H1 (cell line): ENCODE data around the gene TMC4. TPM values are rescaled to one million over a fixed set of nuclear protein-coding genes. Genes with fewer than 3 reads are reported as not detected.

Experiments
- CTCF ChIA-PET: fragments of 300-600 bp; sonication (Branson Sonifier 250); formaldehyde crosslinking; loops from one replicate; lab custom pipeline; 2021; ENCODE audit not compliant: partially characterized antibody; lab: Charles Lee
- POLR2A ChIA-PET: fragments of 300-600 bp; sonication (Branson Sonifier 250); formaldehyde crosslinking; loops from one replicate; lab custom pipeline; 2021; ENCODE audit warnings: inconsistent platforms; ENCODE audit not compliant: partially characterized antibody; lab: Charles Lee
- DNase-seq, 2 experiments: peaks; one replicate each; pipeline versions ENCODE4 v3.0.0 to v3.0.0-alpha.2; 2010 to 2022; ENCODE audit warnings: low spot score in 2 of 2, low read depth in 1 of 2, mixed read lengths in 1 of 2
- FAIRE-seq: peaks from 2 replicates; lab custom pipeline; 2011; peaks lifted over from hg19 to GRCh38; lab: Jason Lieb, UNC
- H2AFZ ChIP-seq: 2 replicates; pipeline ENCODE4 v1.8.1; 2012; ENCODE audit warnings: low read length, inconsistent platforms
- H2AK5ac ChIP-seq: 2 replicates; pipeline ENCODE4 v1.6.1; 2013; ENCODE audit warnings: low read depth, low read length
- H2BK120ac ChIP-seq: replicated peaks from 2 replicates; pipeline ENCODE3; 2013; ENCODE audit warnings: low read depth, low read length, inconsistent platforms
- H2BK12ac ChIP-seq: 2 replicates; pipeline ENCODE4 v1.6.1; 2013; ENCODE audit warnings: low read depth, low read length
- H2BK15ac ChIP-seq: 2 replicates; pipeline ENCODE4 v1.6.1; 2013; ENCODE audit warnings: low read length
- H2BK20ac ChIP-seq: 2 replicates; pipeline ENCODE4 v1.6.1; 2013; ENCODE audit warnings: low read length
- H2BK5ac ChIP-seq: 2 replicates; pipeline ENCODE4 v1.6.1; 2013; ENCODE audit warnings: low read depth, low read length
- H3K14ac ChIP-seq: 2 replicates; pipeline ENCODE4 v1.6.1; 2013; ENCODE audit warnings: inconsistent platforms; ENCODE audit not compliant: insufficient read length
- H3K18ac ChIP-seq: 2 replicates; pipeline ENCODE4 v1.6.1; 2013; ENCODE audit warnings: low read length; ENCODE audit errors: extremely low read depth
- H3K23ac ChIP-seq: 2 replicates; pipeline ENCODE4 v1.6.1; 2013; ENCODE audit warnings: inconsistent platforms; ENCODE audit not compliant: insufficient read length
- H3K23me2 ChIP-seq: 2 replicates; pipeline ENCODE4 v1.6.1; 2013; ENCODE audit warnings: low read depth, low read length
- H3K27ac ChIP-seq: 2 replicates; pipeline ENCODE4 v1.6.1; 2011; ENCODE audit warnings: low read depth, low read length, inconsistent platforms
- H3K27me3 ChIP-seq, 4 experiments: replicated peaks in 1 of 4; 1 replicate in 1 of 4; 2 replicates in 3 of 4; pipeline versions ENCODE4 v1.6.1 to v1.8.1; 2011 to 2013; ENCODE audit warnings: low read length in 3 of 4, mild to moderate bottlenecking in 3 of 4, inconsistent platforms in 2 of 4, mixed read lengths in 2 of 4, moderate library complexity in 1 of 4; ENCODE audit not compliant: control insufficient read depth in 3 of 4, insufficient read depth in 3 of 4; ENCODE audit errors: extremely low read depth in 1 of 4
- H3K36me3 ChIP-seq, 4 experiments: 2 replicates each; pipeline versions ENCODE4 v1.6.1 to v1.8.1; 2011 to 2013; ENCODE audit warnings: mild to moderate bottlenecking in 4 of 4, low read length in 3 of 4, moderate library complexity in 2 of 4, control low read depth in 1 of 4, inconsistent platforms in 1 of 4; ENCODE audit not compliant: insufficient read depth in 4 of 4, control insufficient read depth in 2 of 4
- H3K4ac ChIP-seq: replicated peaks from 2 replicates; pipeline ENCODE3; 2013; ENCODE audit warnings: low read length, low read depth, mixed read lengths, inconsistent platforms; ENCODE audit not compliant: insufficient read length
- H3K4me1 ChIP-seq, 4 experiments: replicated peaks in 1 of 4; 1 replicate in 1 of 4; 2 replicates in 3 of 4; pipeline versions ENCODE4 v1.6.1 to v1.8.1; 2011 to 2013; ENCODE audit warnings: low read length in 3 of 4, inconsistent platforms in 2 of 4, mixed read lengths in 1 of 4; ENCODE audit not compliant: insufficient read depth in 4 of 4, control insufficient read depth in 3 of 4
- H3K4me2 ChIP-seq, 2 experiments: 2 replicates each; pipeline versions ENCODE4 v1.6.1 to v1.8.1; 2011 to 2013; ENCODE audit warnings: low read depth in 2 of 2, low read length in 2 of 2, control low read depth in 1 of 2, inconsistent platforms in 1 of 2, mild to moderate bottlenecking in 1 of 2; ENCODE audit not compliant: insufficient read depth in 1 of 2
- H3K4me3 ChIP-seq, 4 experiments: fragments of 200-600, 300-600 bp in 1 of 4; sonication (generic), shearing (Covaris generic), sonication (Bioruptor Twin) in 1 of 4; 2 replicates each; pipeline versions ENCODE4 v1.5.1 to v1.8.1; 2011 to 2016; ENCODE audit warnings: low read length in 4 of 4, low read depth in 3 of 4, control low read depth in 2 of 4, inconsistent platforms in 2 of 4, mild to moderate bottlenecking in 2 of 4, mixed read lengths in 1 of 4, moderate library complexity in 1 of 4; ENCODE audit not compliant: insufficient read depth in 2 of 4; ENCODE audit errors: extremely low read depth in 1 of 4
- H3K56ac ChIP-seq: replicated peaks from 2 replicates; pipeline ENCODE3; 2013; ENCODE audit warnings: low read depth, mild to moderate bottlenecking, mixed read lengths, low read length, inconsistent platforms; ENCODE audit not compliant: insufficient read length
- H3K79me1 ChIP-seq: 2 replicates; pipeline ENCODE4 v1.6.1; 2013; ENCODE audit warnings: low read depth, low read length, control low read depth
- H3K79me2 ChIP-seq, 2 experiments: 2 replicates each; pipeline versions ENCODE4 v1.6.1 to v1.8.1; 2012 to 2013; ENCODE audit warnings: low read length in 2 of 2, mild to moderate bottlenecking in 2 of 2, inconsistent platforms in 1 of 2; ENCODE audit not compliant: insufficient read depth in 2 of 2, control insufficient read depth in 1 of 2
- H3K9ac ChIP-seq, 4 experiments: replicated peaks in 1 of 4; 1 replicate in 1 of 4; 2 replicates in 3 of 4; pipeline versions ENCODE4 v1.6.1 to v1.8.1; 2011 to 2013; ENCODE audit warnings: low read depth in 3 of 4, low read length in 3 of 4, control low read depth in 2 of 4, mild to moderate bottlenecking in 2 of 4, moderate library complexity in 2 of 4, inconsistent platforms in 1 of 4; ENCODE audit errors: extremely low read depth in 1 of 4
- H3K9me3 ChIP-seq, 2 experiments: 2 replicates each; pipeline versions ENCODE4 v1.6.1 to v1.8.1; 2012 to 2013; ENCODE audit warnings: mild to moderate bottlenecking in 2 of 2, moderate library complexity in 2 of 2, control low read depth in 1 of 2, inconsistent platforms in 1 of 2, low read depth in 1 of 2, low read length in 1 of 2, mixed read lengths in 1 of 2; ENCODE audit not compliant: insufficient read depth in 2 of 2
- H4K20me1 ChIP-seq, 2 experiments: replicated peaks in 1 of 2; 2 replicates each; pipeline versions ENCODE3 to v1.8.1; 2011 to 2013; ENCODE audit warnings: inconsistent platforms in 2 of 2, low read length in 2 of 2, mild to moderate bottlenecking in 1 of 2; ENCODE audit not compliant: insufficient read depth in 2 of 2, control insufficient read depth in 1 of 2
- H4K5ac ChIP-seq: 2 replicates; pipeline ENCODE4 v1.6.1; 2013; ENCODE audit warnings: low read length, low read depth, mixed read lengths, inconsistent platforms; ENCODE audit not compliant: insufficient read length
- H4K8ac ChIP-seq: 2 replicates; pipeline ENCODE4 v1.8.0; 2013; ENCODE audit warnings: mild to moderate bottlenecking, moderate library complexity, low read length, inconsistent platforms; ENCODE audit not compliant: insufficient read depth; ENCODE audit errors: extremely low read depth
- H4K91ac ChIP-seq: replicated peaks from 2 replicates; pipeline ENCODE3; 2013; ENCODE audit warnings: low read length, mixed read lengths, inconsistent platforms; ENCODE audit not compliant: insufficient read length
- ASH2L ChIP-seq: fragments of 200-600, 300-600 bp; sonication (generic); IDR thresholded peaks from one replicate; pipeline ENCODE4 v1.7.1; 2017; ENCODE audit warnings: low read length
- BCL11A ChIP-seq, 2 experiments: IDR thresholded peaks; one replicate each; pipeline ENCODE4 v1.6.1; 2011; ENCODE audit warnings: low read depth in 2 of 2, low read length in 2 of 2, mild to moderate bottlenecking in 2 of 2
- CBX8 ChIP-seq: fragments of 300-800, 300-1000 bp; sonication (generic); IDR thresholded peaks from 2 replicates; pipeline ENCODE4 v1.7.1; 2016; ENCODE audit warnings: low read depth, low read length, borderline replicate concordance
- CHD1 ChIP-seq: IDR thresholded peaks from 2 replicates; pipeline ENCODE4 v1.6.1; 2012; ENCODE audit warnings: low read depth, low read length, improper control_type of control experiment
- EP300 ChIP-seq, 2 experiments: IDR thresholded peaks; 1 replicate in 1 of 2; 2 replicates in 1 of 2; pipeline ENCODE4 v1.6.1; 2011 to 2012; ENCODE audit warnings: low read depth in 2 of 2, low read length in 2 of 2, mild to moderate bottlenecking in 2 of 2, borderline replicate concordance in 1 of 2, inconsistent platforms in 1 of 2, moderate library complexity in 1 of 2
- GABPA ChIP-seq: IDR thresholded peaks from 2 replicates; pipeline ENCODE4 v1.6.1; 2011; ENCODE audit warnings: mild to moderate bottlenecking, low read length, moderate library complexity, borderline replicate concordance; ENCODE audit not compliant: insufficient read depth
- KDM1A ChIP-seq: fragments of 200-600, 300-600 bp; sonication (generic); IDR thresholded peaks from 2 replicates; pipeline ENCODE4 v1.7.1; 2016; ENCODE audit warnings: mild to moderate bottlenecking, low read length, borderline replicate concordance
- NANOG ChIP-seq: IDR thresholded peaks from 2 replicates; pipeline ENCODE4 v1.6.1; 2011; ENCODE audit warnings: low read length, low read depth, mild to moderate bottlenecking, inconsistent platforms; ENCODE audit not compliant: insufficient read depth, poor library complexity, severe bottlenecking
- POLR2A ChIP-seq, 2 experiments: IDR thresholded peaks; 1 replicate in 1 of 2; 2 replicates in 1 of 2; pipeline ENCODE4 v1.6.1; 2011; ENCODE audit warnings: low read depth in 2 of 2, low read length in 2 of 2, mild to moderate bottlenecking in 2 of 2; ENCODE audit errors: control extremely low read depth in 1 of 2
- POU5F1 ChIP-seq: IDR thresholded peaks from 2 replicates; pipeline ENCODE4 v1.6.1; 2011; ENCODE audit warnings: low read depth, mild to moderate bottlenecking, low read length, moderate library complexity
- RBBP5 ChIP-seq: IDR thresholded peaks from 2 replicates; pipeline ENCODE4 v1.7.1; 2012; ENCODE audit warnings: low read depth, mild to moderate bottlenecking, inconsistent platforms, low read length, moderate library complexity, borderline replicate concordance
- TAF1 ChIP-seq: IDR thresholded peaks from 2 replicates; pipeline ENCODE4 v1.6.1; 2011; ENCODE audit warnings: mild to moderate bottlenecking, low read depth, low read length
- YY1 ChIP-seq: IDR thresholded peaks from 2 replicates; pipeline ENCODE4 v1.6.1; 2011; ENCODE audit warnings: low read depth, mild to moderate bottlenecking, low read length
- WGBS, 2 experiments: shearing (Covaris generic) in 1 of 2; methylation state at CpG; one replicate each; pipeline versions ENCODE4 v1.1.6 to v1.1.7; 2013 to 2015; ENCODE audit warnings: low lambda C conversion rate in 2 of 2, mixed read lengths in 2 of 2, inconsistent platforms in 1 of 2, low coverage in 1 of 2, missing lambda C conversion rate in 1 of 2; ENCODE audit not compliant: insufficient replicate concordance in 2 of 2, insufficient coverage in 1 of 2, insufficient read length in 1 of 2; ENCODE audit errors: extremely low coverage in 1 of 2, missing lambda C conversion rate in 1 of 2; 5-methylcytosine and 5-hydroxymethylcytosine counted together
- polyA plus RNA-seq, 7 experiments: library from polyadenylated mRNA; depleted of rRNA in 3 of 7; stranded (reverse) in 5 of 7; unstranded in 2 of 7; fragments of >200 nt in 5 of 7; fragments of 200-250 nt in 2 of 7; gene quantifications; 1 replicate in 5 of 7; 2 replicates in 1 of 7; 4 replicates in 1 of 7; pipeline versions ENCODE4 v1.2.1 to v1.2.3, GENCODE V29; 2011 to 2013; ENCODE audit warnings: missing spikeins in 2 of 7, mixed read lengths in 2 of 7
- total RNA-seq: library from RNA; stranded (reverse); fragmentation: NEBNext Ultra II Directional; extraction: Animal tissue kit (Norgen Biotek cat#: 25700); gene quantifications from 2 replicates; pipeline ENCODE4 v1.2.1, GENCODE V29; 2021

TMC4 gene
- total and polyA plus RNA-seq, 2 of the 8 experiments (the other 6 are each of a cell fraction or from before 2014, with no cell fraction given): 5.5 to 6.3 TPM

GRCh38 chr19:54152267-54152666 lies 20.7 kb downstream of the TMC4 start:
- no peak overlapping the region for H3K27ac ChIP-seq
- H4K91ac ChIP-seq: no peak overlapping the region
- no peak overlapping the region for H2BK20ac ChIP-seq
- ChIA-PET POLR2A (interaction anchor here (0.5 to 14.8 kb wide), 8 partner anchors 12 to 193 kb away, joined by 3 to 348 read pairs (median 4); partner anchors contain the start of genes CNOT3 and TSEN34), CTCF (no interaction called here)
- peaks cover 11 to 23% of the 10 kb centered on the region in 2 experiments for H4K20me1 ChIP-seq
- H3K23ac ChIP-seq: no peak overlapping the region
- H3K4me2 ChIP-seq: no peak overlapping the region
- H4K8ac ChIP-seq: no peak overlapping the region
- no peak overlapping the region for H3K4ac ChIP-seq
- no peak overlapping the region for H2BK12ac ChIP-seq
- no peak overlapping the region for H3K9ac ChIP-seq
- H3K4me3 ChIP-seq: no peak overlapping the region
- no peak overlapping the region for H2AFZ ChIP-seq
- no peaks in the 10 kb centered on the region for H3K79me2 ChIP-seq
- no peak overlapping the region for H2BK5ac ChIP-seq
- H3K27me3 ChIP-seq: no peaks in the 10 kb centered on the region
- TF ChIP-seq CBX8: no peak
- TF ChIP-seq POU5F1: no peak
- TF ChIP-seq BCL11A (IDR thresholded peaks at IDR 0.05; ENCODE audit: low read depth in 2 of 2, low read length in 2 of 2): no peak
- no peak for TF ChIP-seq POLR2A (IDR thresholded peaks at IDR 0.05; ENCODE audit: control extremely low read depth in 1 of 2, low read depth in 2 of 2, low read length in 2 of 2)
- no peak for TF ChIP-seq RBBP5
- TF ChIP-seq KDM1A: no peak
- no peak for TF ChIP-seq ASH2L
- no peak for TF ChIP-seq EP300 (IDR thresholded peaks at IDR 0.05; ENCODE audit: borderline replicate concordance in 1 of 2, low read depth in 2 of 2, low read length in 2 of 2)
- TF ChIP-seq CHD1: no peak
- TF ChIP-seq TAF1: no peak
- no peak for TF ChIP-seq GABPA
- TF ChIP-seq YY1: no peak
- TF ChIP-seq NANOG: no peak
- H3K18ac ChIP-seq: no peak overlapping the region
- H3K4me1 ChIP-seq: no peaks in the 10 kb centered on the region
- no peak for FAIRE-seq
- WGBS, 2 experiments: 91% methylated on average over 12 of the region's 12 CpGs; no CpG with 5 or more reads in 1 of the 2 experiments
- peaks cover 38 to 81% (median 74%) of the 10 kb centered on the region in 4 experiments for H3K36me3 ChIP-seq
- no peak overlapping the region for H2BK120ac ChIP-seq
- H3K9me3 ChIP-seq: no peaks in the 10 kb centered on the region
- no peak overlapping the region for H3K14ac ChIP-seq
- no peak for DNase-seq
- H2AK5ac ChIP-seq: no peak overlapping the region
- no peak overlapping the region for H2BK15ac ChIP-seq
- no peak overlapping the region for H4K5ac ChIP-seq
- no peaks in the 10 kb centered on the region for H3K23me2 ChIP-seq
- no peak overlapping the region for H3K56ac ChIP-seq
- no peaks in the 10 kb centered on the region; the same call in 1 of the 2 replicates for H3K79me1 ChIP-seq
